OCI-LY1 (cell line): ENCODE data around the gene CIB2.

ENCODE experiments used
- EZH2 ChIP-seq: fragments of 200-600 bp; sonication (generic), shearing (Covaris generic); IDR thresholded peaks from 2 replicates; pipeline ENCODE4 v1.8.0; 2017; ENCODE audit warnings: borderline replicate concordance, mixed run types, mild to moderate bottlenecking, antibody characterized with exemption, low read length, moderate library complexity, mixed read lengths
- TF ChIP-seq, protein P1 (sequence below): fragments of 200-600 bp; sonication (generic), shearing (Covaris generic); IDR thresholded peaks from 2 replicates; pipeline ENCODE4 v1.5.1; 2017; ENCODE audit warnings: mild to moderate bottlenecking, antibody characterized with exemption, low read length, moderate library complexity, mixed read lengths

DNA sequence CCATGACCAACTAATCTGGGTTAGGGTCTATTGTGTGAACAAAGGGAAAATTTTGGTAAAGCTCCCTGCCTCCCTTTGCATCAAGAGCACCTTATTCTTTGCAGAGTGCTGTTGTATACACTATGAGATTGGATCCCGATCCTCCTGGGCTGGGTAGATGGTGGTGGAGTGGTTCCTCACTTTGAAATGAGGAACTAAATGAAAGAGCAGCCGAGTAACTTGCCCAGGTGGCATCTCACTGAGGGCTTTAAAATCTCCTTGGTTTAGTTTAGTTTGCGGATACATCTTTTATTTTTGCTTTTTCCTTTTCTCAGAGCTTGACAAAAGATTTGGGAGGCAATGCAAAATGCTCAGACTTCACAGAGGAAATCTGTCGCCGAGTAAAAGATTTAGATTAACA is 37.4 kb upstream of the CIB2 start:
- TF ChIP-seq EZH2, result no peak
- TF ChIP-seq, protein P1, sequence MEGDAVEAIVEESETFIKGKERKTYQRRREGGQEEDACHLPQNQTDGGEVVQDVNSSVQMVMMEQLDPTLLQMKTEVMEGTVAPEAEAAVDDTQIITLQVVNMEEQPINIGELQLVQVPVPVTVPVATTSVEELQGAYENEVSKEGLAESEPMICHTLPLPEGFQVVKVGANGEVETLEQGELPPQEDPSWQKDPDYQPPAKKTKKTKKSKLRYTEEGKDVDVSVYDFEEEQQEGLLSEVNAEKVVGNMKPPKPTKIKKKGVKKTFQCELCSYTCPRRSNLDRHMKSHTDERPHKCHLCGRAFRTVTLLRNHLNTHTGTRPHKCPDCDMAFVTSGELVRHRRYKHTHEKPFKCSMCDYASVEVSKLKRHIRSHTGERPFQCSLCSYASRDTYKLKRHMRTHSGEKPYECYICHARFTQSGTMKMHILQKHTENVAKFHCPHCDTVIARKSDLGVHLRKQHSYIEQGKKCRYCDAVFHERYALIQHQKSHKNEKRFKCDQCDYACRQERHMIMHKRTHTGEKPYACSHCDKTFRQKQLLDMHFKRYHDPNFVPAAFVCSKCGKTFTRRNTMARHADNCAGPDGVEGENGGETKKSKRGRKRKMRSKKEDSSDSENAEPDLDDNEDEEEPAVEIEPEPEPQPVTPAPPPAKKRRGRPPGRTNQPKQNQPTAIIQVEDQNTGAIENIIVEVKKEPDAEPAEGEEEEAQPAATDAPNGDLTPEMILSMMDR, result no peak
